HG02938 (cell line): ENCODE data around the gene GALNT14.
"Not testable (repeated sequence)": the region's sequence is repeated elsewhere in the genome, so short reads cannot be mapped to it uniquely, and the experiment has no call there.

Experiments used
- ATAC-seq: cut with Tn5 transposase; IDR thresholded peaks from one replicate; pipeline ENCODE4 v1.9.1; 2021; ENCODE audit warnings: mild to moderate bottlenecking, moderate library complexity; ENCODE audit not compliant: unreplicated experiment

Gene GALNT14

GRCh38 chr2:31138037-31138962 lies at the start of gene GALNT14:
TSS of gene GALNT14 (minus strand) at chr2:31138440. CDS start at chr2:31138086, 354 bp downstream.
- no peak for ATAC-seq

- no peak for ATAC-seq
Observed at GRCh38 chr2:31187166-31187565, 48.9 kb upstream of the GALNT14 start.

GRCh38 chr2:31183973-31184372 lies 45.7 kb upstream of the GALNT14 start:
- not testable (repeated sequence) for ATAC-seq

GRCh38 chr2:31176742-31177141 lies 38.5 kb upstream of the GALNT14 start:
- no peak for ATAC-seq

GRCh38 chr2:31171142-31171541 lies 32.9 kb upstream of the GALNT14 start:
- ATAC-seq: no peak

GRCh38 chr2:31170071-31170698 lies 31.9 kb upstream of the GALNT14 start:
- peak; percentile 81 for ATAC-seq

- no peak for ATAC-seq
Observed at GRCh38 chr2:31168291-31168690, 30.1 kb upstream of the GALNT14 start.

- no peak for ATAC-seq
Observed at GRCh38 chr2:31166925-31167324, 28.7 kb upstream of the GALNT14 start.

GRCh38 chr2:31163011-31163539 lies 24.8 kb upstream of the GALNT14 start:
- ATAC-seq: no peak

GRCh38 chr2:31161637-31162036 lies 23.4 kb upstream of the GALNT14 start:
- ATAC-seq: no peak

GRCh38 chr2:31151501-31151900 lies 13.3 kb upstream of the GALNT14 start:
- no peak for ATAC-seq

- ATAC-seq: no peak
Observed at GRCh38 chr2:31150120-31150670, 12.0 kb upstream of the GALNT14 start.

- ATAC-seq: no peak
Observed at GRCh38 chr2:31148514-31148913, 10.3 kb upstream of the GALNT14 start.

GRCh38 chr2:31147645-31148044 lies 9.4 kb upstream of the GALNT14 start:
- no peak for ATAC-seq

GRCh38 chr2:31142110-31142509 lies 3.9 kb upstream of the GALNT14 start:
- no peak for ATAC-seq

GRCh38 chr2:31141443-31142085 lies 3.3 kb upstream of the GALNT14 start:
- ATAC-seq: no peak

GRCh38 chr2:31140151-31140550 lies 1.9 kb upstream of the GALNT14 start:
- no peak for ATAC-seq

GRCh38 chr2:31139671-31140070 lies 1.4 kb upstream of the GALNT14 start:
- ATAC-seq: no peak

- no peak for ATAC-seq
Observed at GRCh38 chr2:31137211-31138036, 816 bp downstream of the GALNT14 start.

- ATAC-seq: no peak
Observed at GRCh38 chr2:31136732-31137131, 1.5 kb downstream of the GALNT14 start.
